GM19193 (cell line): ENCODE results near the gene VSIR.

Experiments used
- POLR2A ChIP-seq: IDR thresholded peaks from 4 replicates; pipeline ENCODE4 v1.6.1; 2011; ENCODE audit not compliant: insufficient read depth, insufficient read length; ENCODE audit errors: extremely low read depth

VSIR gene

GRCh38 chr10:71741671-71742070, 31.6 kb downstream of the VSIR start:
- no peak for TF ChIP-seq POLR2A

DNA sequence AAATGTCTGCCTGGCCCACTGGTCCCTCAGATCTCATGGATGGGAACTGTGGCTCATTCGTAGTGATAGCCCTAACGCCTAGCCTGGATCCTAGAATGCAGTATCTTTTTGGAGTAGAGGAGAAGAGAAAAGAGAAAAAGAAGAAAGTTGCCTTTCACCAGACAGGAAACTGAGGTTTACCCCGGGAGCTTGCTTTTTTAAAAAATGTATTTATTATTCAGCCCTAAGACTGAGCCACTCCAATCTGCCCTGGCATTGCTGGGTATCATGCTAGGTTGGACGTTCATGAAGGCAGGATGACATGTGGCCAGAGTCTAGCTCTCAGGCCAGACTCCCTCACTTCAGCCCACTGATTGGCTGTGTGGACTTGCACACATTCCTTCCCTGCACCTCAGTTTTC, 32.3 kb downstream of the VSIR start:
- TF ChIP-seq POLR2A, result no peak

DNA sequence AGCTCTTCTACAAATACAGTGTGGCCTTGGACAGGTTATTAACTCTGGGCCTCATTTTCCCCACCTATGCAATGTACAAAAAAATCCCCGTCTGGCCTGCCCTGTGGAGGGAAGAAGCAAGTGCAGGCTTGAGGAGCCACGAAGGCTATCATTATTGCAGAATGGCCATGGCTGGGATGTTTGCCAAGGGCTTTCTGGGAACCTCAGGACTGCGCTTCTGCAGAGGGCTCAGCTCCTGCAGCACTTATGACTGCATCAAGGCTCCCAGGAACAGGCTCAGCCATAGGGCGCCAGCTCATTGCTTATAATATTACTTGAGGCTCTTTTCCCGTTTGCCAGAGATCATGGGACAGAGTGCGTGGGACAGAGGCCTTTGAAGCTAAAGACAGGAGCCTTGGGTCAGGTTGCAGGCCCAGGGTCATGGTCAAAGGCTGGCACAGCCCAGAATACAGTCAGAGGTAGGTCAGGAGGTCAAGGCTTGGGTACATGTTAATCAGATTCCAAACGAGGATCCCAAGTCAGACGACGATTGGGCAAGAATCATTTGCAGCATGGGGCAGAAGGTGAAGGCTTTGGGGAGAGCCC, 33.2 kb downstream of the VSIR start:
- TF ChIP-seq POLR2A, result no peak

DNA sequence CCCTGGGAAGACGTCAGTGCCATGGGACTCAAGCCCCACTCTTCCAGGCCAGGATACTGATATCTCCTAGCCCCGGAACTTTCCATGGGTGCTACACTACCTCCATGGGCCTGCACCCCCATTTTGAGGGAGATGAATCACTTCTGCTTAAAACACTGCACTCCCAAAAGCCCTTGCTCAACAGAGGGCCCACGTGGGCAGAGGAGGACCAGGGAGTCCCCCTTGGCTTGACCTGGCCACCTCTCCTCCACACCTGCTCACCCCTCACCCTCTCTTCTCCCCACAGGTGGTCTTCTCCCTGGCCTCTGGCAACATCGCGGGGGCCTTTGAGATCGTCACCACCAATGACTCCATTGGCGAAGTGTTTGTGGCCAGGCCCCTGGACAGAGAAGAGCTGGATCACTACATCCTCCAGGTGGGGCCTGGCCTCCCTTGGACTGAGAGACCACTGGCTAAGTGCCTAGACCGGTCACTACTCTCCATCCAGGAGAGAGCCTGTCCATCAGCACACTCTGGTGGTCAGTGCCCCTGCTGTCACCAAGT, 33.9 kb downstream of the VSIR start:
- no peak for TF ChIP-seq POLR2A

- no peak for TF ChIP-seq POLR2A
Observed at GRCh38 chr10:71737834-71738197, 35.5 kb downstream of the VSIR start.

- no peak for TF ChIP-seq POLR2A
Observed at GRCh38 chr10:71737001-71737833, 36.1 kb downstream of the VSIR start.

GRCh38 chr10:71736570-71736952, 36.8 kb downstream of the VSIR start:
- TF ChIP-seq POLR2A, result no peak

DNA sequence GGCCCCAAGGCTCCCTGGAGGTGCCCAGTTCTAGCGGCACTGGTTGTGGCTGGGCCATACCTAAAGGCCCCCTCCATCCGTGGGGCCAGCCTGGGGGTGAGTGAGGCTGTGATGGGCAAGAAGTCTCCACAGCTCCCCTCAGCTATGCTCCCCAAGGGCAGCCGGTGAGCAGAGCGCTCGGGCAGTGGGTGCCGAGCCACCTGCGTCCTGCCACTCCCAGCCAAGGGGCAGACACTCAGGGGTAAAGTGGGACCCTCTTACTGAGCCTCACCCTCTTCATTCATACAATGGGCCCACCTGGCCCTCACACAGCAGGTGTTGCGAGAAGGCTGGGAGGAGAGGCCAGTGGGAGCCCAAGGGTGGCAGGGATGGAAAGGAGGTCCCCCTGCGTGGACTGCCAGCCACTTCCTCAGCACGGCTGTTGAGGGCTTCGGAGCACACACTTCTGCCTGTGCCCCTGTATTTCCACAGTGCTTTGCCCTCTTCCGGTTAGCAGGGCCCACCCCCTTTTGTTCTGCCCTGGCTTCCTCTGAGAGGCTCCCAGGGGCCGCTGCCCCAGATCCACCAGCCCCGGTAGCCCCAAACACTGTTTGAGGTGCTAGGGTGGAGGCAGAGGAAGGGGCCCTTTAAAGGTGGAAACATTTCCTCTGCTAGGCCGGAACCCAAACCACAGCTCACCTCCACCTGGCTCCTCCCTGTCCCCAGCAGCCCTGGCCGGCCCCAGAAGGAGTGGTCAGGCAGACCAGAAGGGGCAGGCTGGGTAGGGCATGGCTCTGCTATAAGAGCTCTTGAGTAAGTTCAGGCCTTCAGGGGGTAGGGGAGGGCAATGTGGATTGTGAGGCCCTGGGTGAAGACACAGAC, 37.4 kb downstream of the VSIR start:
- TF ChIP-seq POLR2A, result no peak

- no peak for TF ChIP-seq POLR2A
Observed at GRCh38 chr10:71734797-71735196, 38.5 kb downstream of the VSIR start.

DNA sequence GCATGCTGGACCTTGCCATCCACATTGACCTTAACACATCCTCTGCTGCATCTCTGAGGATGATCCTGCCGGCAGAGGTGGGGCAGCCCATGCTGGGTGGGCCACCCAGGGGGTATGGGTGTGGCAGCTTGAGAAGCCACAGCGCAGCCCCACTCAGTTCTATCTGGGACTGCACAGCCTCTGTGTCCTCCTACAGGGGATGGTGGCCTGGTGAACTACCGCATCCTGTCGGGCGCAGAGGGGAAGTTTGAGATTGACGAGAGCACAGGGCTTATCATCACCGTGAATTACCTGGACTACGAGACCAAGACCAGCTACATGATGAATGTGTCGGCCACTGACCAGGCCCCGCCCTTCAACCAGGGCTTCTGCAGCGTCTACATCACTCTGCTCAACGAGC, 41.5 kb downstream of the VSIR start:
- no peak for TF ChIP-seq POLR2A

DNA sequence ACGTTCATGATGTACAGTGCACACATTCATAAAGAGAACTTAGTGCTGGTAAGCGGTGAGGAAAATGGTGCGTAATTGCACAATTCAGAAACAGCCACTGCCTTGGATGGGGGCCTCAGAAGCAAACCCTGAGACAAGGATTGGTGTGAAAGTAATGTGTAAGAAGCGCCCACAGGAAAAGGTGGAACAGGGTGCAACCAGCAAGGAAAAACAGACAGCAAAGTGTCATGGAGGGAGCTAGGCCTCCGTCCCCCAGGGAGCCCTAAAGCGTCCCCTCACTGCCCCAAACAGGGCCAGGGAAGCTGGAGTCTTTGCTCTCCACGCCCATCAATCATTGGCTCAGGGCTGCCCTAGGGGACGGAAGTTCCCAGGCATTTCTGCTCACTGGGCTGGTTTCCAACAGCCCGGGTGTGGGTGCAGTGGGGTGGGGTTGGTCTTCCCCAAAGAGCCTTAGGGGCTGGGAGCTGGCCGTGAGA, 44.1 kb downstream of the VSIR start:
- TF ChIP-seq POLR2A, result no peak

- peak; percentile 58 for TF ChIP-seq POLR2A
Observed at GRCh38 chr10:71727738-71728737, 45.3 kb downstream of the VSIR start.

DNA sequence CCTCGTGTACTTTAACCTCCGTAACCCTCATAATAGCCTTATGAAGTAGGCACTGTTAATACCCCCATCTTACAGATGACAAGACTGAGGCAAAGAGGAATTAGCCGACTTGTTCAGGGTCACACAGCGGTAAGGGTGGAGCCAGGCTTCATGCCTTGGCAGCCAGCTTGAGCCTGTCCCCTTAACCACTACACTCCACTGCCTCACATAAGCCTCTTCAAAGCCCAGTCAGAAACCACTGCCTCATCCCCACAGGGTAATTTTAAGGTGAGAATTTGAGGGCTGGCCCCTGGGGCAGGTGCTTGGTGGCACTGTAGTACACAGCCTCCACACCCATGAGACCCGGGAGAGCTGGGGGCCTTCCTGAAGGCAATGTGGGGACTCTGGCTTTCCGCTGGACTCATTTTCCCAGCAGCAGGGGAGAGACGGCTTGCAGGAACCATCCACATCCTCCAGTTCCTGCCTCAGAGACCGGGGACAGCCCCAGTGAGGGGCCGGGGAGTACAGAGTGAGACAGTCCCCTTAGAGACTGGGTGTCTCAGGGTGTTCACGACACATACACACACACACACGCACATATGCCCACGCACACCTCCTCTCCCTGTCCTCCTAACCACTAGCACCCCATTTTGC, 46.1 kb downstream of the VSIR start:
- no peak for TF ChIP-seq POLR2A
